NCI-H510A (cell line): ENCODE measurements around the gene LARP1.

ENCODE experiments used
- DNase-seq: peaks from one replicate; lab custom pipeline; 2025; lab: John Stamatoyannopoulos, UW

Gene LARP1

GRCh38 chr5:154761046-154761736 is 6.0 kb downstream of the LARP1 start:
- DNase-seq, result no peak

GRCh38 chr5:154762261-154762660 is 7.1 kb downstream of the LARP1 start:
- no peak for DNase-seq

GRCh38 chr5:154762700-154763099 is 7.5 kb downstream of the LARP1 start:
- DNase-seq, result no peak

GRCh38 chr5:154764967-154765366 is 9.8 kb downstream of the LARP1 start:
- DNase-seq, result no peak

- no peak for DNase-seq
These were observed 10.3 kb downstream of the LARP1 start for GRCh38 chr5:154765396-154765925.

GRCh38 chr5:154766558-154767281 is 11.5 kb downstream of the LARP1 start:
- DNase-seq, result no peak

GRCh38 chr5:154767576-154767975 is 12.4 kb downstream of the LARP1 start:
- no peak for DNase-seq

- DNase-seq, result no peak
These were observed 13.0 kb downstream of the LARP1 start for GRCh38 chr5:154768207-154768606.

GRCh38 chr5:154770111-154770510 is 14.9 kb downstream of the LARP1 start:
- DNase-seq, result no peak

- no peak for DNase-seq
These were observed 16.3 kb downstream of the LARP1 start for GRCh38 chr5:154771383-154771901.

GRCh38 chr5:154773326-154773725 is 18.1 kb downstream of the LARP1 start:
- DNase-seq, result no peak

GRCh38 chr5:154776167-154776566 is 21.0 kb downstream of the LARP1 start:
- no peak for DNase-seq

- no peak for DNase-seq
These were observed 23.4 kb downstream of the LARP1 start for GRCh38 chr5:154778534-154778933.

GRCh38 chr5:154779105-154779504 is 23.9 kb downstream of the LARP1 start:
- no peak for DNase-seq

- DNase-seq, result no peak
These were observed 25.0 kb downstream of the LARP1 start for GRCh38 chr5:154780128-154780527.

GRCh38 chr5:154782326-154782725 is 27.1 kb downstream of the LARP1 start:
- no peak for DNase-seq

- no peak for DNase-seq
These were observed 27.8 kb downstream of the LARP1 start for GRCh38 chr5:154782812-154783592.

GRCh38 chr5:154783774-154784460 is 28.7 kb downstream of the LARP1 start:
- no peak for DNase-seq

GRCh38 chr5:154784856-154785255 is 29.7 kb downstream of the LARP1 start:
- DNase-seq, result no peak

GRCh38 chr5:154786414-154786813 is 31.2 kb downstream of the LARP1 start:
- DNase-seq, result no peak

- no peak for DNase-seq
These were observed 33.0 kb downstream of the LARP1 start for GRCh38 chr5:154788212-154788611.

- DNase-seq, result no peak
These were observed 36.4 kb downstream of the LARP1 start for GRCh38 chr5:154791535-154791934.
